HG02870 (cell line): ENCODE results near the gene KLHL11.
A peak's percentile ranks its signal among the peaks of the same experiment; 100 is the strongest.

Source experiments
- ATAC-seq: cut with Tn5 transposase; IDR thresholded peaks from one replicate; pipeline ENCODE4 v1.9.1; 2021; ENCODE audit warnings: mild to moderate bottlenecking, moderate library complexity; ENCODE audit not compliant: unreplicated experiment

KLHL11 gene, protein sequence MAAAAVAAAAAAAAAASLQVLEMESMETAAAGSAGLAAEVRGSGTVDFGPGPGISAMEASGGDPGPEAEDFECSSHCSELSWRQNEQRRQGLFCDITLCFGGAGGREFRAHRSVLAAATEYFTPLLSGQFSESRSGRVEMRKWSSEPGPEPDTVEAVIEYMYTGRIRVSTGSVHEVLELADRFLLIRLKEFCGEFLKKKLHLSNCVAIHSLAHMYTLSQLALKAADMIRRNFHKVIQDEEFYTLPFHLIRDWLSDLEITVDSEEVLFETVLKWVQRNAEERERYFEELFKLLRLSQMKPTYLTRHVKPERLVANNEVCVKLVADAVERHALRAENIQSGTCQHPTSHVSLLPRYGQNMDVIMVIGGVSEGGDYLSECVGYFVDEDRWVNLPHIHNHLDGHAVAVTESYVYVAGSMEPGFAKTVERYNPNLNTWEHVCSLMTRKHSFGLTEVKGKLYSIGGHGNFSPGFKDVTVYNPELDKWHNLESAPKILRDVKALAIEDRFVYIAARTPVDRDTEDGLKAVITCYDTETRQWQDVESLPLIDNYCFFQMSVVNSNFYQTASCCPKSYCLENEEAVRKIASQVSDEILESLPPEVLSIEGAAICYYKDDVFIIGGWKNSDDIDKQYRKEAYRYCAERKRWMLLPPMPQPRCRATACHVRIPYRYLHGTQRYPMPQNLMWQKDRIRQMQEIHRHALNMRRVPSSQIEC

DNA sequence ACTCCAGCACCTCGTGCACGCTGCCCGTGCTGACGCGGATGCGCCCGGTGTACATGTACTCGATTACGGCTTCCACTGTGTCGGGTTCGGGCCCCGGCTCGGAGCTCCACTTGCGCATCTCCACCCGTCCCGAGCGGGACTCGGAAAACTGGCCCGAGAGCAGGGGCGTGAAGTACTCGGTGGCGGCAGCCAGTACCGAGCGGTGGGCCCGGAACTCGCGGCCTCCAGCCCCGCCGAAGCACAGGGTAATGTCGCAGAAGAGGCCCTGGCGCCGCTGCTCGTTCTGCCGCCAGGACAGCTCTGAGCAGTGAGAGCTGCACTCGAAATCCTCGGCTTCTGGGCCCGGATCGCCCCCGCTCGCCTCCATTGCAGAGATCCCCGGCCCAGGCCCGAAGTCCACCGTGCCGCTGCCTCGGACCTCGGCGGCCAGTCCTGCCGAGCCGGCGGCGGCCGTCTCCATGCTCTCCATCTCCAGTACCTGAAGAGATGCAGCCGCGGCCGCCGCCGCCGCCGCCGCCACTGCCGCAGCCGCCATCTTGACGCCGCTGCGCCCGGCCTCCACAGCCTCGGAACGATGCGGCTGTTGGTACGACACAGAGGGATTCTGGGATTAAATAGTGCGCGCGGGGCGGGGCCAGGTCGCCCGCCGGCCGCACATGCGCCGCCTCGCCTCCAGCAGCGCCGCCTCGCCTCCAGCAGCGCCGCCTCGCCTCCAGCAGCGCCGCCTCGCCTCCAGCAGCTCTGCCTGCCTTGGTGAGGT is at the start of gene KLHL11:
Gene KLHL11 (minus strand): TSS at position 588 of the 760 bp plus-strand sequence. CDS start 53 bp downstream, at position 535.
- peak; percentile 84 for ATAC-seq

DNA sequence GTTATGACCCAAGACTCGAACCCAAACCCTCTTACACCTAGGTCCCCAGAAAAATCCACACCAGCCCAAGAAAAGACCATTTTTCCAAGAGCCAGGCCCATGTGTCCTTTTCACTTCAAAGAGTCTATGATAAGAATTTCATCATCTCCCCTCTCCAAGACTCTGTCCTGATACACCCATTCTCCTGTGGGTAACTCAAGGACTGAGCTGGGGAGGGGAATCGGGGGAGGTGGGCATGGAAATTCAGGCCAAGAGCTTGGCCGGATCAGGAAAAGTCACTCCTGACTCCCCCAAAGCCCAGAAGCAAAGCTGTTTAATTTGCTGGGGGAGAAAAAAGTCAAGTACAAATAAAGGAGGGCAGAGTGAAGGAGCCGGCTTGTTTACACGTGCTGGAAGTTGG is 49.8 kb upstream of the KLHL11 start:
- ATAC-seq = no peak

DNA sequence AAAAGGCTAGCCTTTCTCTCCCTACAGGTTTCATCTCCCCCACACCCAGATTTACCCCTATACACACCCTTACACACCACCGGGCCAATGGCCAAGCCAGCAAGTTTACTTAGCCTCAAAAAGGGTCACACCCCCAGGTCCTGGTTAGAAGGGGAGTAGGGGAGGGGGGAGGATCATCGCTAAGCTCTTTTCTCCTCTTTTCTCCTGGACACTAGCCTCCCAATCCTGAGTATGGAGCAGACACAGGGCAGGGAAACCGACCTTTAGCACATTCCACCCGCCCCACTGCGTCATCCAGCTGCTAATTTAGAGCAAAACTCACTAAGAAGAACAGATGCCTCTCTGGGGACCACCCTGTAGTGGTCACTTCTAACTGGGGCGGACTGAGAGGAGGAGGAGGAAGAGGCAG is 49.1 kb upstream of the KLHL11 start:
- no peak for ATAC-seq

DNA sequence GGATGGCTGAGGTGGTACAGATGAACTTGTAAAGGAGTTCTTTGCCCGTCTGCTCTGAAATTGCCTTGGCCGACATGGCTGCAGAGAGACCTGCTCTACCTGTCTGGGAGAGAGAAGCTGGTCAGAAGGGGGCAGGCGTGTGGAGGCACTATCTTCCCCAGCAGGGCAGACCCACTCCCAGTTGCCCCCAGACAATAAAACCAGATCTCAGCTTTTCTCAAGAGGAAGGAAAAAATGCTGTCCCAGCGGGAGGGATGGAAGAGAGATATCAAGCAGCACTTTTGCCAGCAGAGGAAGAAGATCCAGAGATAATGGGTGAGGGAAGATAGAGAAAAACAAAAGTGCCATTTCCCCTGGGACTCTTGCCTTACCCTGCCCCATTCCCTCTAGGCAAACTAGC is 48.6 kb upstream of the KLHL11 start:
- no peak for ATAC-seq

DNA sequence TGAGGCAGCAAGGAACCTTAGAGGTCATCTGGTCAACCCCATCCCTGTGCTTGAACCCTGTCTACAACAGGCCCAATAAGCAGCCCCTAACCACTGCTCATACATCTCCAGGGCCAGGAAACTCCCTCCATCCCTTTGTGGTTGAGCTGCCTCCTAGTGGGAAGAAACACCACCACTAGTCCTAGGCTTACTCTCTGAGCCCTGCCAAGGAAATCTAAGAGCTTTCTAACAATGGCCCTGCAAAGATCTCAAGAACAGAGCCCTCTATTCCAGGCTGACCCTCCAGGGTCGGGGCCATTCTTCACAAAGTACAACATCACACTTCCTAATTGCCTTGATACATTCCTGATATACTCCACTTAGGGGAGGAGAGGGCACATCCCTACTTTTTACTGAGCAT is 47.7 kb upstream of the KLHL11 start:
- ATAC-seq = no peak

DNA sequence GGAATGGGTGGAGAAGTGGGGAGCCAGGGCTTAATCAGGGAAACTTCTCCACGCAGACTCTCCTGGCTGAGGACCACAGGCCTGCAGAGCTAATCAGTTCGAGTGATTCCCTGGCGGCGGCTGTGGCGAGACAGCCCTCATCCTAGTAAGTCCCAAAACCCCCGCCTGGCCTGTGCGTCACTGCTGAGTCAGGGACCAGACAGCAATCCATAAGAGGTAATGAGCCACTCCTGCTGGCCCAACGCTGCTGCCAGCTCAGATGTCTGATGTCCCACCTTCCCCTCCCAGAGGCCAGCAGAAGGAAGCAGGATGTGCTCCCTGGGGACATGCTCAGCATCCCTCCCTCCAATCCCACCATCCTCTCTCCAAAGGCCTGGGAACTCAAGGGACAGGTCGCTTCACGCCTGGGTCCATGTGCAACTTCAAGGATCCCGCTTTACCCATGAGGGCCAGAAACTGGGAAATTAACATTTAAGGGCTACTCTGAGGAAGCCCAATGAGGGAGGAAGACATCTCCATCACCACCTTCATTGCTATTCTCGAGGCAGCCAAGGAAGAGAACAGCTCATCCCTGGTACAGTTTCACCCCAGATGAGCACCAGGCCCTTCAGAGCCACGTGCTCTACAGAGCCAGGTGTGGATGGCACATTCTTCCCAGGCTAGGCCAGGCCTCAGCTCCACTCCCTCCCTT is 45.6 kb upstream of the KLHL11 start:
- no peak for ATAC-seq

DNA sequence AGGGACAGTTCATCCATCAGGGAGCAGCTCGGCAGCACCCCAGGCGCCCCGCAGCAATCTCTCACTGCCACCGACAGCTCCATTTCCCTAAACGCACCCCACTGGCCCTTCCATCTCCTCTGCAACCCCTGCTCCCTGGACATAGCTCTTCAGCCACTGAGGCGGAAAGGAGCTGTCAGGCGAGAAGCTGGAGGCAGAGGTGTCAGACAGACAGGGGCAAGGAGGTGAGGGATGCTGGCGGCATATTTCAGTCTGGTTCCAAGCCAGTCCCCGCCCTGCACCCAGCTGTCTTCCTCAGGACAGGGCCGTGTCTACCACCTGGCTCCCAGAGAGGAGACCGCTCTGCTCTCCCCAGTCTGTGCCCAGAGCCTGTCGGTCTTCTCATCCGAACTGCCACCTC is 43.9 kb upstream of the KLHL11 start:
- no peak for ATAC-seq

DNA sequence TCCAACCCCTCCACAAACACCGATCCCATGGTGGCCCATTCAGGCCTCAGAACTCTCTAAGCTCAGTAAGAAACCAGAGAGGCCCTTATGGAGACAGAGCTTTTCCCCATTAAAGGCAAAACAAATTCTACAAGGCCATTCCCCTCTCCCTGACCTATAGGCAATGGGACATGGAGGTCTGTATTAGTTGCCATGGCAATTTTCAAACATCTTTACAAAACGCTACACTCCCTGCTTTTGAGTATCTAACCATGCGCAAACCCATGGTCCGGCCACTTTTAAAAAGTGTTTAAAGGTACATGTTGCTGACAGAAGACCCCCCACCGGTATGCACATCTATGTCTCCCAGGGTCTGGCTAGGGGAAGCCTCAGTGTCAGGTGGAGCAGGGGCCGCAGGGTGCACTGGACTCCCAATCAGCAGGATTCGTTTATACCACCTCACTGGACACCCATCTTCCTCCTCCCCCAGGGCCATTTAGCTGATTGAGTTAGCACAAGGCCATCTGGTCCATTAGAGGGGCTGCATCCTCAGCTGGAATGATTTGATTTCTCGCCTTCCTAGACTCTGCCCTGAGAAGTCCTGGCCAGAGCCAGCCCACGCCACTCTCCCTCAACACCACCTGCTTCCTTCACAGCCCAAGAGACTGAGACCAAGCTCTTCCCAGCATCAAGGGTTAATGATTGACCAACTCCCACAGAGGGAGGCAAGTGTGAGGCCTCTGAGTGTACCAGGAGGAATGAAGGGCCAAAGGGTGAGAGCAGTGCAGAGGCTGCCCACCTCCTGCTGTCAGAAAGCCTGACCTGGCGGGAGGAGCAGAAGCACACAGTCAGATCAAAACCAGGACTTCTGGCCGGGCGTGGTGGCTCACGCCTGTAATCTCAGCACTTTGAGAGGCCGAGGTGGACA is 42.7 kb upstream of the KLHL11 start:
- no peak for ATAC-seq

DNA sequence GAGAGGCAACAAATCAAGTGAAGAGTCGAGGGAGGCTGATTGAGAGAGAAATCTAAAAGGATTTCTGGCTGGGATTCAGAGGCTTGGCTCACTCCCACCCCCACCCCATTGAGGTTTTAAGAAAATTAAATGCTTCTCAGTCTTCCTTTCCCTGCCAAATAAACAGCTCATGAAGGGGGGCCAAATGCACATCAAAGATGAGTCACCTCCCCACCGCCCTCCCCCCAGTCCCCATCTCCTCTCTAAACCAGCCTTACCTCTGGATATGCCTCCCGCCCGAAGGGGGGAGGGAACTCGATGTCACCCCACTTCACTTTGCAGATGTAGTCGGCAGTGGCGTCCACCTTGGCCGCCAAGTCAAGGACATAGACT is 41.9 kb upstream of the KLHL11 start:
- no peak for ATAC-seq

DNA sequence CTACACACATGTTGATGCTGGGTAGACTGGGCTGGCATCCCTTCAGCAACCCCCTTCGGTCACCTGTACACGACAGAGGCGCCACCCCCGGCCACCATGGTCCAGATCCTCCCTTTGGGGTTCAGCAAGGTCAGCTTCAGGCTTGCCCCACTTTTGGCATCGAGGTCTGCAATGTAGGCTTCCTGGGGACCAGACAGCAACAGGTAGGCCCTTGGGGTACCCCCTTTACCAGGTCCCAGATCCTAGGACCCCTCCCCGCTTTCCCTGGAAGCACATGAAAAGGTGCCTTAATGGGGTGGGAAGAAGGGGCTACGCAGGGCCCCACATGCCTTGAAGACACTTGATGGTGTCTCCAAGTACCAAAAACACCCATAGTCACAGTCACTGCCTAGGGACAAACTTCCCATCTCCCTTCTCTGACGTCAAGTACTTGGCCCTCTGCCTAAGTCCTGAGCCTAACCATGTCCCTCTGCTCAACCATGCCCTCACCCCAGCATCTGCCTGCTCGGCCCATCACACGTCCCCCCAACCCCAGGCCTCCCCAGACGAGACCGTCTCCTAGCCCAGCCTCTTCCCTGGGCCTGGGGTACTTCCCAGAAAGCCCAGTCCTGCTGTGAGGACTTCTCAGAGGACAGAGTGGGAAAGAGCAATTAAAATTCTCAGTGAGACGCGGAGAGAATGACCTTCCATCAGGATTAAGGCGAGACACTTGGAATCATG is 41.4 kb upstream of the KLHL11 start:
- ATAC-seq = no peak

DNA sequence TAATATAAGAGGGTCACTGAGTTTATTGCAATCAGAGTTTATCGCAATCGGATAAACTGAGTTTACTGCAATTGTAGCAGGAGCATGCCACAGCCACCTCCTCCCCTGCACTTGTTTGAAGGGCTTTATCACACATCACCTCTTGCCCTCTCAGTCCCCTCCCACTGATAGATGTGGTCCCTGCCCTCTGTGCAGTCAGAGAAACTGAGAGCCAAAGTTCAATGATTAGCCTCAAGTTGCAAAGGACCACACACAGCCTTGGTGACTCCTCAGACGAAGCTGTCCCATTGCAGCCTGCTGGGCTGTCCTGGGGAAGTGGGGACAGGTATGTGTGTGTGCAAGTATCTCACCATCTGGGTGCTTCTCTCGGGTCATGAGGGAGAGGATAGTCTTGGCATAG is 39.9 kb upstream of the KLHL11 start:
- no peak for ATAC-seq

DNA sequence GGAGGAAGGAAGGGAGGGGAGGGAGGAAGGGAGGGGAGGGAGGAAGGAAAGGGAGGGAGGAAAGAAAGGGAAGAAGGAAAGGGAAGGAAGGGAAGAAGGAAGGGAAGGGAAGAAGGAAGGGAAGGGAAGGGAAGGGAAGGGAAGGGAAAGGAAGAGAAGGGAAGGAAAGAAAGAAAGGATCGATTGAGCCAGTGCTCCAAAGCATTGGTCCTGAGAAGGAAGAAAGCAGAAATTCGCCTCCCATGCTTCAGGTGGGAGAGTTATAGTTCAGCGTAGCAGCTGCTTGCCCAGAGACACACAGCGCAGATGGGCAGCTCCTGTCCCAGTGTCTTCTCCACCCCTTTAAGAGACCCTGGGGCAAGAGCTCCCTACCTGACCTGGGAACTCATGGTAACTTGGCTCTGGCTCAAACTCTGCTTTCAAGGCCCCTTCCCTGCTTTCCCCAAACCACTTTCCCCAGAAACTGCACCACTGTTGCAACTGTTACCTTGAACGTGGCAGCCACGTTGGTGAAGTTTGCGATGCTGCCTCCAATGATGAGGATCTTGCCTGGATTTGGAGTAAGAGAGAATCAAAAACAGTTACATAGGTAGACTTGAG is 39.1 kb upstream of the KLHL11 start:
- no peak for ATAC-seq

DNA sequence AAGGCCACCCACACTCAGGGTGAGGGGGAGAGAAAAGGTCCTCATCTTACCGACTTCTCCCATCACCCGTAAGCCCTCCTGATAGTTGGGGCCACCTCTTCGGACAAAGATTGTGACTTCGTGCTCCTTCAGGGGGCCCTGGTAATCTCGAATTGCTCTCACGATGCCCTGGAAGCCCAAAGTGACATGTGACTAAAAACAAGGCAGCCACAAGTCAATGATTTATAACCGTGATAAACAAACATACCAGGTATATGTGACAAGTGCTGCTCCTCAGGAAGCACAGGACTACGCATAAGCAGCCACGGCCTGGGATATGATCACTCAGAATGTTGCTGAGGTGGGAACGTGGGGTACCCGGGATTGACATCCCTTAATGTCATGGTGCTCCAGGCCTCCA is 36.4 kb upstream of the KLHL11 start:
- no peak for ATAC-seq

DNA sequence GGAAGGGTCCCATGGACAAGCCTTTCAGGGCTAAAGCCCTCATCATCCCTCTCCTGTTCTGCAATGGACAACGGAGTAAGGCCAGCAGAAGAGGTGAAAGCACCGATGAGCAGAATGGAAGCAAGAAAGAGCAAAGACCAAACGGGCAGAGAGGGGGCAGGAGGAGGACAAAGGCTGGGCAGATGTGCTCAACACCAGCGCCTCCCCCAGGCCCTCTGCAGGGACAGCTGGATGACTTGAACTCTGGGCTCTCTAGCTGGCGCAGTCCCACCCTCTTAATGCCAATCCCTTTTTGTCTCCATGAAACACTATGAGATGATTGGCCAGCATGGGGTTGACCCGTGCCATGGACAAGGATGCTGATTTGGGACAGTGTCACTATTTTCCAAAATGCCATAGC is 31.5 kb upstream of the KLHL11 start:
- ATAC-seq = no peak

DNA sequence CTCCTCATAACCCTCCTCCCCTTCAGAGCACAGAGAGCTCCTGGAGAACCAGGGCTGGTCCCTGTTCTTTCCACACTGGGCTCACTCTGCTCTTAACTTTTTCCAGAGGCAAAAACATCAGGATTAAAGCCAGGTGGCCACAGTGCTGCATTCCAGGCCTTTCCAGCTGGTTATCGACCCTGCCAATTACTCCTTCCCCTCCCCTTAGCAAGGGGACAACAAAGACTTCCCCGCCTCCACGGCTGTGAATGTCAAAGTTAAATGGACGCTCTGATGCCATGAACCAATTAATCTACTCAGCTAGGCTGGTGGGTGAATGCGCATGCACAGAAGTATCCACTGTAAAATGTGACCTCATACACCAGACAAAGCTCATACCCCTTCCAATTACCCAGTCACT is 30.4 kb upstream of the KLHL11 start:
- ATAC-seq = no peak

DNA sequence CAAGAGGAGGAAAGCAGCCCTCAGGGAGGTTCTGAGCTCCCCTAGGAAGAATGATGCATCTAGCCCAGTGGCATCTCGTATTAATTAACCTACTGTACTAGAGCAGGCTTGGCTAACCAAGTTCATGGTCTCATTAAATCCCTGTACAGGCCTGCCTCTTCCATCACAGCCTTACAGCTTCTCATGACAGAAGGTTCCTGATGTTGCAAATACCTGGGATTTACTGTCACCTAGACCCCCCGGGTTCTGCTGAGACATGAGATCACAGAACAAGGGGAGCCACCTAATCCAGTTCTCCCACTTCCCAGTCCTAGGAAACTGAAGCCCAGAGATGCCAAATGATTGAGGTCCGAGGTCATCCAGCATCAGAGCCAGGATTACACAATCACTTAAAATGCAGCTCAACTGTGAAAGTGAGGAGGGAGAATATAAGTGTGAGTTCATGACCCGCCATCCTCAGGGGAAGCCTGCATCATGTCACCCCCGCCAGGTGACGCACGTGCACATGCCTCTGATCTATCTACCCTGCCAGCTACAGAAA is 29.6 kb upstream of the KLHL11 start:
- no peak for ATAC-seq

DNA sequence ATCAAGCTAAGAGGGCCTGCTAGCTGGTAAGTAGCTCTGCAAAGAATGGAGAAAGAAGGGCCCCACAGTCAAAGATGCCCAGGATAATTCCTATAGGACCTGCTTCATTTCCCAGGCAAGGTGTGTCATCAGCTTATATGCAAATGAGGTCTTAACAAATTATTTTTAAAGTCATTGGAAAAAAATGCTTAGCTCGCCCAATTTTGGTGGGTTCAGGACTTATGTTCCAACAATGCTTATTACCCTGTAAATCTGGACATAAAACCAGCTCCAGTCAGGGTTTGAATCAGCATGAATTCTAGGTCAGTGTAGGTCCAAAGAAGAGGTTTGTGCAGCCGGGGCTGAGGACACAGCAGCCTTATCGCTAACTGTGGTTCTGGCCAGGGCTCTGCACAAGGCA is 28.2 kb upstream of the KLHL11 start:
- no peak for ATAC-seq

DNA sequence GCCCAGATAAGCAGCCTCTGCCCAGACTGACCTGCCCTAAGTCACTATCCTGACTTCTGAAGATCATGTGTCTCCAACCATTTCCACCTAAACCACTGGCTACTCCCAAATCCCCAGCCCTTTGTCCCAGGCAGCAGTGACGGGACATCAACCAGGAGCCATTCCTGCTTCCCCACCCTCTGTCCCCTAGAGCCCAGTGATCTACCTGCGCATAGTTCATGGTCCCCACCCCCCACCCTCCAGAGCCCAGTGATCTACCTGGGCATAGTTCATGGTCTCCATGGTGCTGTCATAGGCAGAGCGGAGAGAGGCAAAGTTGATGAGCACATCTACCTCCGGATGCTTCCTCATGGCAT is 26.8 kb upstream of the KLHL11 start:
- ATAC-seq = no peak
